NOMO-1 treated with DMSO at 0.1 percent for 48 hours (cell line): ENCODE results near the gene SLC44A5.
"Not testable (repeated sequence)": the region's sequence is repeated elsewhere in the genome, so short reads cannot be mapped to it uniquely, and the experiment has no call there.

Source experiments
- DNase-seq: peaks from one replicate; lab custom pipeline; 2025; ENCODE audit not compliant: unreplicated experiment; lab: John Stamatoyannopoulos, UW

The SLC44A5 gene

GRCh38 chr1:75469586-75470173 lies 141.2 kb downstream of the SLC44A5 start:
- no peak for DNase-seq

- DNase-seq, result no peak
These were observed 149.0 kb downstream of the SLC44A5 start for GRCh38 chr1:75461808-75462325.

- no peak for DNase-seq
These were observed 160.9 kb downstream of the SLC44A5 start for GRCh38 chr1:75449998-75450397.

- DNase-seq, result no peak
These were observed 166.7 kb downstream of the SLC44A5 start for GRCh38 chr1:75444220-75444619.

GRCh38 chr1:75440274-75440673 lies 170.6 kb downstream of the SLC44A5 start:
- DNase-seq, result no peak

- peak; percentile 31 for DNase-seq
These were observed 172.6 kb downstream of the SLC44A5 start for GRCh38 chr1:75438355-75438754.

GRCh38 chr1:75431843-75432242 lies 179.1 kb downstream of the SLC44A5 start:
- DNase-seq, result no peak

- no peak for DNase-seq
These were observed 180.4 kb downstream of the SLC44A5 start for GRCh38 chr1:75430526-75430925.

GRCh38 chr1:75426688-75427087 lies 184.2 kb downstream of the SLC44A5 start:
- DNase-seq, result no peak

- no peak for DNase-seq
These were observed 185.8 kb downstream of the SLC44A5 start for GRCh38 chr1:75425001-75425650.

- DNase-seq, result no peak
These were observed 187.3 kb downstream of the SLC44A5 start for GRCh38 chr1:75423616-75424015.

GRCh38 chr1:75423136-75423535 lies 187.8 kb downstream of the SLC44A5 start:
- DNase-seq, result no peak

- DNase-seq, result no peak
These were observed 189.5 kb downstream of the SLC44A5 start for GRCh38 chr1:75421371-75421770.

GRCh38 chr1:75415187-75415586 lies 195.7 kb downstream of the SLC44A5 start:
- DNase-seq, result no peak

- no peak for DNase-seq
These were observed 198.3 kb downstream of the SLC44A5 start for GRCh38 chr1:75412616-75413015.

GRCh38 chr1:75404681-75405080 lies 206.2 kb downstream of the SLC44A5 start:
- not testable (repeated sequence) for DNase-seq

- not testable (repeated sequence) for DNase-seq
These were observed 207.7 kb downstream of the SLC44A5 start for GRCh38 chr1:75403147-75403646.

GRCh38 chr1:75400716-75401115 lies 210.2 kb downstream of the SLC44A5 start:
- no peak for DNase-seq

GRCh38 chr1:75396745-75397144 lies 214.2 kb downstream of the SLC44A5 start:
- DNase-seq, result peak; percentile 2

GRCh38 chr1:75396260-75396659 lies 214.7 kb downstream of the SLC44A5 start:
- no peak for DNase-seq

- no peak for DNase-seq
These were observed 216.4 kb downstream of the SLC44A5 start for GRCh38 chr1:75394386-75395139.

- no peak for DNase-seq
These were observed 218.6 kb downstream of the SLC44A5 start for GRCh38 chr1:75392278-75392677.
